GM13976 (cell line): ENCODE results near the gene EMC1.
"Not testable (repeated sequence)": the region's sequence is repeated elsewhere in the genome, so short reads cannot be mapped to it uniquely, and the experiment has no call there.

Experiments
- DNase-seq: peaks from one replicate; pipeline ENCODE4 v3.0.0; 2012; ENCODE audit warnings: low spot score
- CTCF ChIP-seq: IDR thresholded peaks from 2 replicates; pipeline ENCODE4 v1.5.1; 2012; ENCODE audit warnings: borderline replicate concordance, mild to moderate bottlenecking; ENCODE audit not compliant: insufficient read depth; ENCODE audit errors: extremely low read depth, missing control alignments, control extremely low read depth
- in situ Hi-C: fragments of 300-500 bp; cut with MboI; formaldehyde crosslinking; loops from one replicate; pipeline ENCODE4 v1.12.0; 2022; ENCODE audit warnings: low sequenced_read_pairs, mixed read lengths, inconsistent platforms; ENCODE audit not compliant: unreplicated experiment

Gene EMC1

GRCh38 chr1:19186001-19186400, 65.3 kb downstream of the EMC1 start:
- in situ Hi-C loops, result no loop called here
- no peak for DNase-seq
- TF ChIP-seq CTCF, result no peak

DNA sequence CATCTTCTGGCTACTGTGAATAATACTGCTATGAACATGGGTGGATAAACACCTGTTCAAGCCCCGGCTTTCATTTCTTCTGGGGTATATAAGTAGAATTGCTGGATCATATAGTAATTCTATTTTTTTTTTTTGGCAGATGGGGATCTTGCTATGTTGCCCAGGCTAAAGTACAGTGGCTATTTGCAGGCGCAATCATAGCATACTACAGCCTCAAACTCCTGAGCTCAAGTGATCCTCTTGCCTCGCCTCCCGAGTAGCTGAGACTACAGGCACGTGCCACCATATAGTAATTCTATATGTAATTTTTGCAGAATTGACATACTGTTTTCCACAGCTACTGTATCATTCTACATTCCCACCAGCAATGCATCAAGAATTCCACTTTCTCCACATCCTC, 69.1 kb downstream of the EMC1 start:
- in situ Hi-C loops, result no loop called here
- no peak for DNase-seq
- TF ChIP-seq CTCF, result no peak

GRCh38 chr1:19180265-19180657, 71.1 kb downstream of the EMC1 start:
- in situ Hi-C loops, DNase-seq: not testable (repeated sequence)

GRCh38 chr1:19179597-19180264, 71.6 kb downstream of the EMC1 start:
- in situ Hi-C loops, result no loop called here
- TF ChIP-seq CTCF, result no peak
- no peak for DNase-seq

DNA sequence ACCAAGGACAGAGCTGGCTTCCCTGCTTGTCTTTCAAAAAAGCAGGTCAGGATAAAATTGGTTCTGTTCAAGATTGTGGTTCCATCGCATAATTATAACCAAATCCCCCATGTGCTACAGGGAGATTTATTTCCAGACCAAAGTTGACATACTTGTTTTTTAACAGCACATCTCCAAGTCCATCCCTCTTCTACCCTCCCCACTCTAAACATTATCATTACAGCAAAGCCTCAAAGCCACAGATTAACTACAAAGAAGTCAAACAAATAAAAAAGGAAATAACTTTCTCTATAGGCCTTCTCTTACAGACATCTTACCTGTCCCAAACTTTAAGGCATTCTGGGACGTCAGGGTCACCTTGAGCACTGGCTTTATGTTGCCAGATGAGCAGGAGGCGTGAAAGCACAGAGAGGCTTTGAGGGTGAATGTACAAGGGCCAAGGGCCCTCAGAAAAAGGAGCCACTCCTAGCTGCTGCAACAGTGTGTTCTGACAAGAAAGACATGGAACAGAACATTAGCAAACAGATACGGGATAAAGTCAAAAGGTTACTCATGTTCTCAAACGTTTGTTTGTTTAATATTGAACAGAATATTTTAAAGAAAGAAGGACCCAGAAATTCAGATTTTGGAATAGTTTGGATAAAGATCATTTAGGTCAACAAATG, 72.5 kb downstream of the EMC1 start:
- in situ Hi-C loops, result no loop called here
- no peak for DNase-seq
- no peak for TF ChIP-seq CTCF

DNA sequence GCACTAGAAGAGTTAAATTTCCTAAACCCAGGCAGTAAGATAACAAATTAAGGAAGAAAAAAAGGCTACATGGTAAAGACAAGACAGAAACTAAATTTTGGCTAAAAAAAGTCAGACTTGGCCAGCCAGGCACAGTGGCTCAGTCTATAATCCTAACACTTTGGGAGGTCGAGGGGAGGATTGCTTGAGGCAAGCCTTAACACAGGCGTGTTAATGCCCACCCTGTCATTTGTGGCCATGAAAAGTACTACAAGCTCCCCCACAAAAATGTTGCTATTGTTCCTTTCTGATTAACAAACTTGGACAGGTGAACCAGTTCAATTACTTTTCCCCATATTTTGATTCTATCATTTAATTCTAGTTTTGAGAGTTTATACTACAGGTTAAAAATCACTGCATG, 73.5 kb downstream of the EMC1 start:
- DNase-seq, result no peak
- in situ Hi-C loops, result no loop called here
- no peak for TF ChIP-seq CTCF

GRCh38 chr1:19169642-19170041, 81.7 kb downstream of the EMC1 start:
- in situ Hi-C loops, result no loop called here
- DNase-seq, result peak; percentile 74

More at GRCh38 chr1:19169642-19170041, 81.7 kb downstream of the EMC1 start:
- no peak for TF ChIP-seq CTCF
